ENCODE measurements around the gene SLC39A1. TPM values are rescaled to one million over a fixed set of nuclear protein-coding genes. Genes with fewer than 3 reads are reported as not detected.

The SLC39A1 gene
- polyA plus RNA-seq, 1 donor from 2014 or later, result 35.2 TPM

DNA sequence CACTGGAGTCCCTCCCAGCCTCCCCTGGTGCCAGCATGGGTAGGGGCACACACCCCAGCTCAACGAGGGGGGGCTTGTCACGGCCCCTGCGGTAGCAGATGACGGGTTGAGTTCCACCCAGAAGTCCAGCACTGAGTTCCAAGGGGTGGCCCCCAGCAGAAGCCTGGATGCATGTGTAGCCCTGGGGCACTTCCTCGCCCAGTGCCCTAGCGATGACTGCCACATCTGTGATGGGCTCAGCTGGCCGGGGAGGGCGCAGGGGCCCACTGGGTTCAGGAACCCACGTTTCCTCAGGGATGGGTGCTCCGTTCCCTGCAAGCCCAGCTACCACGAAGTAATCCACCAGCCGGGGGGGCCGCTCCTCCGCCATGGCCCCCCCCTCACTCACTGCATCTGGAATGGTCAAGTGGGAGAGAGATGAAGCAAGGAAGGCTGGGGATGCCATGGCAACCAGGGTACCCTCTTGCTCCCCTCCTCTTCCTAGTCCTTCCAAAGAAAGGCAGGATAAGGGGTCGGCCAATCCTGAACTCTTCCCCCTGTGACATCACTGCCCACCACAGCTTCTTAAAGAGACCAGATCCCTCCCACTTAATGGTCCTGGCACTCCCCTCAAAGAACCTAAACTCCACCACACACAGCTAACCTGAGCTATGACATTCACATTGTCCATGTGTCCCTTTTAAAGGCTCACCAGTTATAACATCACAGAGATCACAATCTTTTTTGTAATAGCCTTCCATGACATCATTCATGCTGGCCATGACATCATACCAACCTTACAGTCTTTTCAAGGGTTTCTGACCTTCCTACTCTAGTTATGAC is 19.1 kb downstream of the SLC39A1 start:
- no peak overlapping the region for H3K27ac ChIP-seq (ENCODE audit: low read length)
- H3K4me3 ChIP-seq (ENCODE audit: low read length), result no peak overlapping the region
- no peak overlapping the region for H3K4me2 ChIP-seq (ENCODE audit: low read length)
- no peaks in the 10 kb centered on the region for H3K36me3 ChIP-seq (ENCODE audit: insufficient read depth, low read length)
- no peaks in the 10 kb centered on the region for H3F3A ChIP-seq (ENCODE audit: insufficient read depth, low read length, poor library complexity, severe bottlenecking)
- H2AFZ ChIP-seq (ENCODE audit: low read depth, low read length), result no peak overlapping the region
- no peak overlapping the region for H3K9ac ChIP-seq (ENCODE audit: low read length)
- H3K27me3 ChIP-seq (ENCODE audit: insufficient read depth, low read depth, low read length), result no peaks in the 10 kb centered on the region
- H3K79me2 ChIP-seq (replicated peaks; ENCODE audit: insufficient read depth, low read length), result peaks cover 4% of the 10 kb centered on the region
- no peak for TF ChIP-seq EP300 (conservative IDR thresholded peaks at IDR 0.05; ENCODE audit: poor library complexity, severe bottlenecking)
- TF ChIP-seq, protein P1, sequence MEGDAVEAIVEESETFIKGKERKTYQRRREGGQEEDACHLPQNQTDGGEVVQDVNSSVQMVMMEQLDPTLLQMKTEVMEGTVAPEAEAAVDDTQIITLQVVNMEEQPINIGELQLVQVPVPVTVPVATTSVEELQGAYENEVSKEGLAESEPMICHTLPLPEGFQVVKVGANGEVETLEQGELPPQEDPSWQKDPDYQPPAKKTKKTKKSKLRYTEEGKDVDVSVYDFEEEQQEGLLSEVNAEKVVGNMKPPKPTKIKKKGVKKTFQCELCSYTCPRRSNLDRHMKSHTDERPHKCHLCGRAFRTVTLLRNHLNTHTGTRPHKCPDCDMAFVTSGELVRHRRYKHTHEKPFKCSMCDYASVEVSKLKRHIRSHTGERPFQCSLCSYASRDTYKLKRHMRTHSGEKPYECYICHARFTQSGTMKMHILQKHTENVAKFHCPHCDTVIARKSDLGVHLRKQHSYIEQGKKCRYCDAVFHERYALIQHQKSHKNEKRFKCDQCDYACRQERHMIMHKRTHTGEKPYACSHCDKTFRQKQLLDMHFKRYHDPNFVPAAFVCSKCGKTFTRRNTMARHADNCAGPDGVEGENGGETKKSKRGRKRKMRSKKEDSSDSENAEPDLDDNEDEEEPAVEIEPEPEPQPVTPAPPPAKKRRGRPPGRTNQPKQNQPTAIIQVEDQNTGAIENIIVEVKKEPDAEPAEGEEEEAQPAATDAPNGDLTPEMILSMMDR (IDR thresholded peaks at IDR 0.05; ENCODE audit: poor library complexity, severe bottlenecking), result no peak
- no peak for TF ChIP-seq EZH2 (IDR thresholded peaks at IDR 0.05; ENCODE audit: borderline replicate concordance, insufficient read depth, low read length, poor library complexity, severe bottlenecking)
- no peak for TF ChIP-seq SMC3 (conservative IDR thresholded peaks at IDR 0.05; ENCODE audit: poor library complexity)
- no peak for TF ChIP-seq TAF1 (IDR thresholded peaks at IDR 0.05; ENCODE audit: low read depth)
- no peak for TF ChIP-seq POLR2AphosphoS5 (IDR thresholded peaks at IDR 0.05)
- TF ChIP-seq, protein P2, sequence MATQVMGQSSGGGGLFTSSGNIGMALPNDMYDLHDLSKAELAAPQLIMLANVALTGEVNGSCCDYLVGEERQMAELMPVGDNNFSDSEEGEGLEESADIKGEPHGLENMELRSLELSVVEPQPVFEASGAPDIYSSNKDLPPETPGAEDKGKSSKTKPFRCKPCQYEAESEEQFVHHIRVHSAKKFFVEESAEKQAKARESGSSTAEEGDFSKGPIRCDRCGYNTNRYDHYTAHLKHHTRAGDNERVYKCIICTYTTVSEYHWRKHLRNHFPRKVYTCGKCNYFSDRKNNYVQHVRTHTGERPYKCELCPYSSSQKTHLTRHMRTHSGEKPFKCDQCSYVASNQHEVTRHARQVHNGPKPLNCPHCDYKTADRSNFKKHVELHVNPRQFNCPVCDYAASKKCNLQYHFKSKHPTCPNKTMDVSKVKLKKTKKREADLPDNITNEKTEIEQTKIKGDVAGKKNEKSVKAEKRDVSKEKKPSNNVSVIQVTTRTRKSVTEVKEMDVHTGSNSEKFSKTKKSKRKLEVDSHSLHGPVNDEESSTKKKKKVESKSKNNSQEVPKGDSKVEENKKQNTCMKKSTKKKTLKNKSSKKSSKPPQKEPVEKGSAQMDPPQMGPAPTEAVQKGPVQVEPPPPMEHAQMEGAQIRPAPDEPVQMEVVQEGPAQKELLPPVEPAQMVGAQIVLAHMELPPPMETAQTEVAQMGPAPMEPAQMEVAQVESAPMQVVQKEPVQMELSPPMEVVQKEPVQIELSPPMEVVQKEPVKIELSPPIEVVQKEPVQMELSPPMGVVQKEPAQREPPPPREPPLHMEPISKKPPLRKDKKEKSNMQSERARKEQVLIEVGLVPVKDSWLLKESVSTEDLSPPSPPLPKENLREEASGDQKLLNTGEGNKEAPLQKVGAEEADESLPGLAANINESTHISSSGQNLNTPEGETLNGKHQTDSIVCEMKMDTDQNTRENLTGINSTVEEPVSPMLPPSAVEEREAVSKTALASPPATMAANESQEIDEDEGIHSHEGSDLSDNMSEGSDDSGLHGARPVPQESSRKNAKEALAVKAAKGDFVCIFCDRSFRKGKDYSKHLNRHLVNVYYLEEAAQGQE (IDR thresholded peaks at IDR 0.05; ENCODE audit: borderline replicate concordance), result no peak
- TF ChIP-seq RAD21 (conservative IDR thresholded peaks at IDR 0.05), result no peak
- TF ChIP-seq MXI1 (conservative IDR thresholded peaks at IDR 0.05; ENCODE audit: poor library complexity, severe bottlenecking), result no peak
- no peaks in the 10 kb centered on the region for H4K20me1 ChIP-seq (ENCODE audit: insufficient read depth)
- H3K9me2 ChIP-seq (ENCODE audit: insufficient read depth, low read length), result no peaks in the 10 kb centered on the region
- H3K9me3 ChIP-seq (ENCODE audit: low read length), result no peaks in the 10 kb centered on the region

DNA sequence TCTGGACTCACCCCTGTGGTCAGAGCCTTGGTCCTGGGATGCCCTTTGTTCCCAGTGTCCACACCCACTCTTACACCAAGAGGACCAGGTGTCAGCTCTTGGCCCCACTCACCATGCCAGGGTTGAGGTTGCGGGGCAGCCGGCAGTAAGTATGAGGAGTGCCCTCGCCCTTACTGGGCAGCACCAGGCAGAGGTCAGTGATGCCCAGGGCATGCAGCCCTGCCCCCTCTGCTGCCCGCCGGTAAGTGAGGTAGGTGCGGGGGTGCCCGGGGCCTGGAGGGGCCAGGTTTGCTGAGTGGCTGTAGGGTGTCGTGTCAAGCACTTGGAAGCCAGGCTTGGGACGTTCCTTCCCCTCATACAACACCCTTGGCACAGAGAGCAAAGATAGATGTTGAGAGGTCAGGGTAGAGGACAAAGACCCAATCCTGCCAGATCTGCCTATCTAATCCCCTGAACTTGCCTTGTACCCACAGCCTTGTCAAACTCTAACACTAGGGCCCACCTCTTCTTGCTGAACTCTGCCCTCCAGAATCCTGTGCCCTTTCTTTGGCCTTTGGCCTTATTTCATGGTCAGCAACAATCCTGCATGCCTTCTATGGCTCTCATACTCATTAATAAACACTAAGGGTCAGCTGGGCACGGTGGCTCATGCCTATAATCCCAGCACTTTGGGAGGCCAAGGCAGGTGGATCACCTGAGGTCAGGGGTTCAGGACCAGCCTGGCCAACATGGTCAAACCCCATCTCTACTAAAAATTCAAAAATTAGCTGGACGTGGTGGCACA is 20.4 kb downstream of the SLC39A1 start:
- Histone ChIP-seq H3F3A (ENCODE audit: insufficient read depth, low read length, poor library complexity, severe bottlenecking) (no peaks in the 10 kb centered on the region), H3K27ac (ENCODE audit: low read length) (no peak overlapping the region), H3K4me2 (ENCODE audit: low read length) (no peak overlapping the region), H4K20me1 (ENCODE audit: insufficient read depth) (no peaks in the 10 kb centered on the region), H3K9me2 (ENCODE audit: insufficient read depth, low read length) (no peaks in the 10 kb centered on the region), H3K9me3 (ENCODE audit: low read length) (no peaks in the 10 kb centered on the region), H2AFZ (ENCODE audit: low read depth, low read length) (no peak overlapping the region), H3K79me2 (replicated peaks; ENCODE audit: insufficient read depth, low read length) (peaks cover 4% of the 10 kb centered on the region), H3K4me3 (ENCODE audit: low read length) (no peak overlapping the region), H3K36me3 (ENCODE audit: insufficient read depth, low read length) (no peaks in the 10 kb centered on the region), H3K9ac (ENCODE audit: low read length) (no peak overlapping the region), H3K27me3 (ENCODE audit: insufficient read depth, low read depth, low read length) (no peaks in the 10 kb centered on the region)
- no peak for TF ChIP-seq MXI1 (conservative IDR thresholded peaks at IDR 0.05; ENCODE audit: poor library complexity, severe bottlenecking)
- TF ChIP-seq POLR2AphosphoS5 (IDR thresholded peaks at IDR 0.05), result no peak
- TF ChIP-seq RAD21 (conservative IDR thresholded peaks at IDR 0.05), result no peak
- TF ChIP-seq EZH2 (IDR thresholded peaks at IDR 0.05; ENCODE audit: borderline replicate concordance, insufficient read depth, low read length, poor library complexity, severe bottlenecking), result no peak
- TF ChIP-seq, protein P1 (IDR thresholded peaks at IDR 0.05; ENCODE audit: poor library complexity, severe bottlenecking), result no peak
- no peak for TF ChIP-seq SMC3 (conservative IDR thresholded peaks at IDR 0.05; ENCODE audit: poor library complexity)
- no peak for TF ChIP-seq EP300 (conservative IDR thresholded peaks at IDR 0.05; ENCODE audit: poor library complexity, severe bottlenecking)
- TF ChIP-seq, protein P2 (IDR thresholded peaks at IDR 0.05; ENCODE audit: borderline replicate concordance), result no peak
- TF ChIP-seq TAF1 (IDR thresholded peaks at IDR 0.05; ENCODE audit: low read depth), result no peak

All from neural cell (in vitro differentiated cells).